T47D (cell line): Measurements from ENCODE around the gene UBE2L5.

Experiments
- DNase-seq, 2 experiments: peaks; one replicate each; pipeline versions ENCODE4 v3.0.0 to v3.0.0-alpha.2; 2011 to 2012; ENCODE audit warnings: low read depth in 1 of 2, low spot score in 1 of 2
- JUND ChIP-seq: IDR thresholded peaks from 2 replicates; pipeline ENCODE4 v1.6.1; 2012; ENCODE audit warnings: low read depth
- in situ Hi-C: cut with HindIII; loops from 2 replicates; pipeline ENCODE4 v1.10.0; 2016; ENCODE audit warnings: low sequenced_read_pairs, low pct_unique_long_range_greater_than_20kb

UBE2L5 gene

GRCh38 chr13:30422054-30422839 is at the start of gene UBE2L5:
UBE2L5 (plus strand) TSS chr13:30422493; CDS start chr13:30427991, 5,498 bp downstream.
- TF ChIP-seq JUND = no peak
- in situ Hi-C loops = no loop called here
- DNase-seq = peak in 1 of 2 experiments; percentile 88

GRCh38 chr13:30373727-30374126 is 48.6 kb upstream of the UBE2L5 start:
- TF ChIP-seq JUND = no peak
- in situ Hi-C loops = no loop called here
- DNase-seq = no peak

DNA sequence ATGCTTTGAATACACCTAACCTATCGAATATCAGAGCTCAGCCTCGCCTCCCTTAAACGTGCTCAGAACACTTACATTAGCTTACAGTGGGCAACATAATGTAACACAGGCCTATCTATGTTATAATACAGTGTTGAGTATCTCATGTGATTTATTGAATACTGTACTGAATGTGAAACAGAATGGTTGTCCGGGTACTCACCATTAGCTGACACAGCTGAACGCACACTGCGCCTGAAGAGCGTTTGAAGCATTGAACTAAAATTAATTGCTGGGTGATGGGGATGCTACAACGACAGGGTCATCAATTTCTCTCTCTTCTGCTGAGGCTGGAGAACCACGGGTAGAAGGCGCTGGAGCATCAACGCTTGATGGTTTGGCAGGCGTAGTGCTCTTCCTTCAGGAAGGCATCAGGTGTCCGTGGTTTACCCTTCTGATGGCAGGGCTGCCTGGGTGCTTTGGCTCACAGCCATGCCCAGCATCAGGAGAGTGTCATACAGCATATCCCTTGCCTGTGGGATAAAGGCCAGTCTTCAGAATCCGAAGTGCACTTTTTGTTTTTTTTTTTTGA is 46.9 kb upstream of the UBE2L5 start:
- in situ Hi-C loops = no loop called here
- DNase-seq = no peak
- no peak for TF ChIP-seq JUND

DNA sequence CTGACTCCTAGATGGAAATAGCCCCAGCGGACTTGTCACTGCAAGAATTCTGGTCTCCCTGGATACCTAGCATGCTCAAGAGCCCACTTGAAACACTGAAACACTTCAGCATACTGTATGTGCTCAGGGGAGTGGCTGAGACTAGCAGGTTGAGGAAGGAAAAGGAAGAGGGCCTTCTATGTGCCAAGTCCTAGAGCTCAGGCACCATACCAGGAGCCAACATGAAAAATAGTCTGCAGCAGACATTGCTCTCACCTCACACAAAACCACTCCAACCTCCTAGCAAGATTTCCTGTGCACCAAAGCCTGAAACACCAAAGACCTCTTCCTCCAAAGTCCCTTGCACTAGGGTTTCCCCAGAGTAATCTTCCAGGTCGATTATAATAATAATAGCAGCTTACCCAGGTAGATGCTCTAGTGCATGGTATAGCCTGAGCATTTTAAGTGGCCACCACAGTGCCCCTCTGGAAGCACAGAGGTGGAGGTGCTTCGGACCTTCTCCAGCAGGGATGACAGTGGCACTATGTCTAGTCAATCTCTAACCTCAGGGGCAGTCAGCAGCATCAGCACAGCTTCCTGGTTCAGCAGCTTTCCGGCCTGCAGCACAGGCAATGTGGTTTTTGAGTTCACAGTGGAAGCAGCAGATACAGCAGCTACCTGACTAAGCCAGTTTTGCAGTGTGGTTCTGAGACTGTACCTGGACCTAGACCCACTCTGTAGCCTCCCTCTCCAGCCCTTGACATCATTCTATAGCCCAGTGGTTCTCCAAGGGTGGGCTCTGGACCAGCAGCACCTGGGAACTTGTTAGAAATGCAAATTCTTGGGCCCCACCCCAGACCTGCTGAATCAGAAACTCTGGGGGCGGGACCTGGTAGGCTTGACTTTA is 45.6 kb upstream of the UBE2L5 start:
- in situ Hi-C loops = no loop called here
- TF ChIP-seq JUND = no peak
- DNase-seq = peak in 1 of 2 experiments; percentile 15

GRCh38 chr13:30377312-30377685 is 45.0 kb upstream of the UBE2L5 start:
- in situ Hi-C loops = no loop called here
- no peak for DNase-seq
- TF ChIP-seq JUND = no peak

DNA sequence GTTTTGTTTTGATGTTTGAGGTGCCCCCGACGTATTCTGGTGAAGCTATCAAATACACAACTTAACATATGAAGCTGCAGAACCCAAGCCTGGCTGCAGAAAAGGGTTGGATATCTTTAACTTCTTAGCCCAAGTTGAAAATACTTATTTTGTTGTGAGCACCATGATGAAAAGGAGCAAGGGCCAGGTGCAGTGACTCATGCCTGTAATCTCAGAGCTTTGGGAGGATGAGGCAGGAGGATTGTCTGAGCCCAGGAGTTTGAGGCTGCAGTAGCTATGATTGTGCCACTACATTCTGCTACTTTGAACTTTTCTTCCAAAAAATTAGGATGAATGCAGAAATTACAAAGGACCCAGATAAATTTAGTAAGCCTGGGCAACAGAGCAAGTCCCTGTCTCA is 44.1 kb upstream of the UBE2L5 start:
- in situ Hi-C loops = no loop called here
- DNase-seq = no peak
- TF ChIP-seq JUND = no peak

DNA sequence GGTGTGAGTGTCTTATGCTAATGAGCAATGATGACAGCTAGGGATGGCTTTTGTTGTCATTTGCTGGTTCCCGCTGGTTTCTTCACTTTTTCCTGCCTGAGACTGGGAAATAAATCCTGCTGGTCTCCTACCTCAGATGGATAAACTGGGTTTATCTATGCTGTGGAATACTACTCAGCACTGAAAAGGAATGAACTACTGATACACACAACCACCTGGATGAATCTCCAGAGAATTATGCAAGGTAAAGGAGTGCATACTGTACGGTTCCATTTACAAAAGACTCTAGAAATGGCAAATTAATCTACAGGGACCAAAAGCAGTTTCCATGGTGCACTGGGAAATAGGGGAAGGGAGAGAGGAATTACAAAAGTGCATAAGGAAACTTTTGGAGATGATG is 41.2 kb upstream of the UBE2L5 start:
- no peak for DNase-seq
- no peak for TF ChIP-seq JUND
- in situ Hi-C loops = no loop called here

GRCh38 chr13:30382836-30383525 is 39.3 kb upstream of the UBE2L5 start:
- no peak for DNase-seq
- in situ Hi-C loops = no loop called here
- TF ChIP-seq JUND = no peak

DNA sequence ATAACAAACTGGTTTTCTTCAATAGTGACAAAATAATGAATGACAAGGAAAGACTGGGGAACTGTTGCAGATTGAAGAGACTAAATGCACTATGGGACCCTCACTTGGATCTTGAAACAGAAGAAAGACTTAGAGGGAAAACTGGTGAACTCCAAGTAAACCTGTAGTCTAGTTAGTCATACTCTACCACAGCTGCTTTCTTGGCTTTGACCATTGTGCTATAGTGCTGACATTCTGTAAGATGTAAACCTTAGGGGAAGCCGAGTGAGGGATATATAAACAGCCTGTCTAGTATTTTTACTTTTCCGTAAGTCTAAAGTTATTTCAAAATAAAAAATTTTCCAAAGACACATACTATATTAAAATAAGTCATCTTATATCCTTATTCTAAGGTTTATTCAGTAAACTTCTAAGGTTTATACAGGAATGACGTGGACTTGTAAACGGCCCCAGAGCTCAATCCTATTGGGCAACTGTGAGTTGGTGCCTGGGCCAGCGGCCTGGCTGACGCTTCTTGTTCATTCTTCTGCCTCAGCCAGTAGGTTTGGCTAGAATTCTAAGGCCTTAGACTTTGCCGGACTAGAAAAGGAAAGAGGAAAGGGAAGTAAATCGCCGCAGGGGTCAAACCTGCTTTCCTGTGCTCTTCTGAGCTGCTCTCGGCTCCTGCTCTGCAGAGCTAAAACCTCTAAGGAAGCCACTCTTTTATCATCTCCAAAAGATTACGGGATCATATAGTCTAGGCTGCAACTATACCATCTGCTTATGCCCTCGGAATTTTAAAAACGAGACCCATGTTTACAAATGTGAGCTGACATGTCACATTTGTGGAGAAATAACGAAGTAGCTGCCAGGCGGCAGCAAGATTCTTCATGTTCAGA is 33.6 kb upstream of the UBE2L5 start:
- in situ Hi-C loops = no loop called here
- peak in 1 of 2 experiments; percentile 68 for DNase-seq
- no peak for TF ChIP-seq JUND

- DNase-seq = no peak
- TF ChIP-seq JUND = no peak
- in situ Hi-C loops = no loop called here
Observed at GRCh38 chr13:30391956-30392680, 30.2 kb upstream of the UBE2L5 start.

GRCh38 chr13:30392681-30393045 is 29.6 kb upstream of the UBE2L5 start:
- in situ Hi-C loops = no loop called here
- no peak for TF ChIP-seq JUND
- no peak for DNase-seq
